H1 (cell line): ENCODE results near the gene LCE1E. TPM values are rescaled to one million over a fixed set of nuclear protein-coding genes. Genes with fewer than 3 reads are reported as not detected.

Source experiments
- CTCF ChIA-PET: fragments of 300-600 bp; sonication (Branson Sonifier 250); formaldehyde crosslinking; loops from one replicate; lab custom pipeline; 2021; ENCODE audit not compliant: partially characterized antibody; lab: Charles Lee
- POLR2A ChIA-PET: fragments of 300-600 bp; sonication (Branson Sonifier 250); formaldehyde crosslinking; loops from one replicate; lab custom pipeline; 2021; ENCODE audit warnings: inconsistent platforms; ENCODE audit not compliant: partially characterized antibody; lab: Charles Lee
- DNase-seq, 2 experiments: peaks; one replicate each; pipeline versions ENCODE4 v3.0.0 to v3.0.0-alpha.2; 2010 to 2022; ENCODE audit warnings: low spot score in 2 of 2, low read depth in 1 of 2, mixed read lengths in 1 of 2
- FAIRE-seq: peaks from 2 replicates; lab custom pipeline; 2011; peaks lifted over from hg19 to GRCh38; lab: Jason Lieb, UNC
- H2AFZ ChIP-seq: 2 replicates; pipeline ENCODE4 v1.8.1; 2012; ENCODE audit warnings: low read length, inconsistent platforms
- H2AK5ac ChIP-seq: 2 replicates; pipeline ENCODE4 v1.6.1; 2013; ENCODE audit warnings: low read depth, low read length
- H2BK120ac ChIP-seq: replicated peaks from 2 replicates; pipeline ENCODE3; 2013; ENCODE audit warnings: low read depth, low read length, inconsistent platforms
- H2BK12ac ChIP-seq: 2 replicates; pipeline ENCODE4 v1.6.1; 2013; ENCODE audit warnings: low read depth, low read length
- H2BK15ac ChIP-seq: 2 replicates; pipeline ENCODE4 v1.6.1; 2013; ENCODE audit warnings: low read length
- H2BK20ac ChIP-seq: 2 replicates; pipeline ENCODE4 v1.6.1; 2013; ENCODE audit warnings: low read length
- H2BK5ac ChIP-seq: 2 replicates; pipeline ENCODE4 v1.6.1; 2013; ENCODE audit warnings: low read depth, low read length
- H3K14ac ChIP-seq: 2 replicates; pipeline ENCODE4 v1.6.1; 2013; ENCODE audit warnings: inconsistent platforms; ENCODE audit not compliant: insufficient read length
- H3K18ac ChIP-seq: 2 replicates; pipeline ENCODE4 v1.6.1; 2013; ENCODE audit warnings: low read length; ENCODE audit errors: extremely low read depth
- H3K23ac ChIP-seq: 2 replicates; pipeline ENCODE4 v1.6.1; 2013; ENCODE audit warnings: inconsistent platforms; ENCODE audit not compliant: insufficient read length
- H3K23me2 ChIP-seq: 2 replicates; pipeline ENCODE4 v1.6.1; 2013; ENCODE audit warnings: low read depth, low read length
- H3K27ac ChIP-seq: 2 replicates; pipeline ENCODE4 v1.6.1; 2011; ENCODE audit warnings: low read depth, low read length, inconsistent platforms
- H3K27me3 ChIP-seq, 4 experiments: replicated peaks in 1 of 4; 1 replicate in 1 of 4; 2 replicates in 3 of 4; pipeline versions ENCODE4 v1.6.1 to v1.8.1; 2011 to 2013; ENCODE audit warnings: low read length in 3 of 4, mild to moderate bottlenecking in 3 of 4, inconsistent platforms in 2 of 4, mixed read lengths in 2 of 4, moderate library complexity in 1 of 4; ENCODE audit not compliant: control insufficient read depth in 3 of 4, insufficient read depth in 3 of 4; ENCODE audit errors: extremely low read depth in 1 of 4
- H3K36me3 ChIP-seq, 4 experiments: 2 replicates each; pipeline versions ENCODE4 v1.6.1 to v1.8.1; 2011 to 2013; ENCODE audit warnings: mild to moderate bottlenecking in 4 of 4, low read length in 3 of 4, moderate library complexity in 2 of 4, control low read depth in 1 of 4, inconsistent platforms in 1 of 4; ENCODE audit not compliant: insufficient read depth in 4 of 4, control insufficient read depth in 2 of 4
- H3K4ac ChIP-seq: replicated peaks from 2 replicates; pipeline ENCODE3; 2013; ENCODE audit warnings: low read length, low read depth, mixed read lengths, inconsistent platforms; ENCODE audit not compliant: insufficient read length
- H3K4me1 ChIP-seq, 4 experiments: replicated peaks in 1 of 4; 1 replicate in 1 of 4; 2 replicates in 3 of 4; pipeline versions ENCODE4 v1.6.1 to v1.8.1; 2011 to 2013; ENCODE audit warnings: low read length in 3 of 4, inconsistent platforms in 2 of 4, mixed read lengths in 1 of 4; ENCODE audit not compliant: insufficient read depth in 4 of 4, control insufficient read depth in 3 of 4
- H3K4me2 ChIP-seq, 2 experiments: 2 replicates each; pipeline versions ENCODE4 v1.6.1 to v1.8.1; 2011 to 2013; ENCODE audit warnings: low read depth in 2 of 2, low read length in 2 of 2, control low read depth in 1 of 2, inconsistent platforms in 1 of 2, mild to moderate bottlenecking in 1 of 2; ENCODE audit not compliant: insufficient read depth in 1 of 2
- H3K4me3 ChIP-seq, 4 experiments: fragments of 200-600, 300-600 bp in 1 of 4; sonication (generic), shearing (Covaris generic), sonication (Bioruptor Twin) in 1 of 4; 2 replicates each; pipeline versions ENCODE4 v1.5.1 to v1.8.1; 2011 to 2016; ENCODE audit warnings: low read length in 4 of 4, low read depth in 3 of 4, control low read depth in 2 of 4, inconsistent platforms in 2 of 4, mild to moderate bottlenecking in 2 of 4, mixed read lengths in 1 of 4, moderate library complexity in 1 of 4; ENCODE audit not compliant: insufficient read depth in 2 of 4; ENCODE audit errors: extremely low read depth in 1 of 4
- H3K56ac ChIP-seq: replicated peaks from 2 replicates; pipeline ENCODE3; 2013; ENCODE audit warnings: low read depth, mild to moderate bottlenecking, mixed read lengths, low read length, inconsistent platforms; ENCODE audit not compliant: insufficient read length
- H3K79me1 ChIP-seq: 2 replicates; pipeline ENCODE4 v1.6.1; 2013; ENCODE audit warnings: low read depth, low read length, control low read depth
- H3K79me2 ChIP-seq, 2 experiments: 2 replicates each; pipeline versions ENCODE4 v1.6.1 to v1.8.1; 2012 to 2013; ENCODE audit warnings: low read length in 2 of 2, mild to moderate bottlenecking in 2 of 2, inconsistent platforms in 1 of 2; ENCODE audit not compliant: insufficient read depth in 2 of 2, control insufficient read depth in 1 of 2
- H3K9ac ChIP-seq, 4 experiments: replicated peaks in 1 of 4; 1 replicate in 1 of 4; 2 replicates in 3 of 4; pipeline versions ENCODE4 v1.6.1 to v1.8.1; 2011 to 2013; ENCODE audit warnings: low read depth in 3 of 4, low read length in 3 of 4, control low read depth in 2 of 4, mild to moderate bottlenecking in 2 of 4, moderate library complexity in 2 of 4, inconsistent platforms in 1 of 4; ENCODE audit errors: extremely low read depth in 1 of 4
- H3K9me3 ChIP-seq, 2 experiments: 2 replicates each; pipeline versions ENCODE4 v1.6.1 to v1.8.1; 2012 to 2013; ENCODE audit warnings: mild to moderate bottlenecking in 2 of 2, moderate library complexity in 2 of 2, control low read depth in 1 of 2, inconsistent platforms in 1 of 2, low read depth in 1 of 2, low read length in 1 of 2, mixed read lengths in 1 of 2; ENCODE audit not compliant: insufficient read depth in 2 of 2
- H4K20me1 ChIP-seq, 2 experiments: replicated peaks in 1 of 2; 2 replicates each; pipeline versions ENCODE3 to v1.8.1; 2011 to 2013; ENCODE audit warnings: inconsistent platforms in 2 of 2, low read length in 2 of 2, mild to moderate bottlenecking in 1 of 2; ENCODE audit not compliant: insufficient read depth in 2 of 2, control insufficient read depth in 1 of 2
- H4K5ac ChIP-seq: 2 replicates; pipeline ENCODE4 v1.6.1; 2013; ENCODE audit warnings: low read length, low read depth, mixed read lengths, inconsistent platforms; ENCODE audit not compliant: insufficient read length
- H4K8ac ChIP-seq: 2 replicates; pipeline ENCODE4 v1.8.0; 2013; ENCODE audit warnings: mild to moderate bottlenecking, moderate library complexity, low read length, inconsistent platforms; ENCODE audit not compliant: insufficient read depth; ENCODE audit errors: extremely low read depth
- H4K91ac ChIP-seq: replicated peaks from 2 replicates; pipeline ENCODE3; 2013; ENCODE audit warnings: low read length, mixed read lengths, inconsistent platforms; ENCODE audit not compliant: insufficient read length
- BACH1 ChIP-seq: IDR thresholded peaks from 2 replicates; pipeline ENCODE4 v1.6.1; 2012; ENCODE audit warnings: low read length, improper control_type of control experiment
- CHD1 ChIP-seq: IDR thresholded peaks from 2 replicates; pipeline ENCODE4 v1.6.1; 2012; ENCODE audit warnings: low read depth, low read length, improper control_type of control experiment
- CREB1 ChIP-seq: IDR thresholded peaks from 2 replicates; pipeline ENCODE4 v1.6.1; 2012; ENCODE audit warnings: inconsistent platforms
- CTBP2 ChIP-seq: IDR thresholded peaks from 2 replicates; pipeline ENCODE4 v1.7.0; 2011; ENCODE audit warnings: borderline replicate concordance, mild to moderate bottlenecking, moderate library complexity, mixed read lengths, low read length; ENCODE audit not compliant: insufficient read depth, insufficient read length
- EP300 ChIP-seq, 2 experiments: IDR thresholded peaks; 1 replicate in 1 of 2; 2 replicates in 1 of 2; pipeline ENCODE4 v1.6.1; 2011 to 2012; ENCODE audit warnings: low read depth in 2 of 2, low read length in 2 of 2, mild to moderate bottlenecking in 2 of 2, borderline replicate concordance in 1 of 2, inconsistent platforms in 1 of 2, moderate library complexity in 1 of 2
- EZH2 ChIP-seq: fragments of 200-600 bp; sonication (generic); IDR thresholded peaks from 2 replicates; pipeline ENCODE4 v1.7.1; 2012; ENCODE audit warnings: low read depth, mild to moderate bottlenecking, moderate library complexity, low read length, inconsistent platforms; ENCODE audit not compliant: severe bottlenecking
- GABPA ChIP-seq: IDR thresholded peaks from 2 replicates; pipeline ENCODE4 v1.6.1; 2011; ENCODE audit warnings: mild to moderate bottlenecking, low read length, moderate library complexity, borderline replicate concordance; ENCODE audit not compliant: insufficient read depth
- MAFK ChIP-seq: IDR thresholded peaks from 2 replicates; pipeline ENCODE4 v1.6.1; 2012; ENCODE audit warnings: low read depth, mild to moderate bottlenecking, improper control_type of control experiment, low read length
- NANOG ChIP-seq: IDR thresholded peaks from 2 replicates; pipeline ENCODE4 v1.6.1; 2011; ENCODE audit warnings: low read length, low read depth, mild to moderate bottlenecking, inconsistent platforms; ENCODE audit not compliant: insufficient read depth, poor library complexity, severe bottlenecking
- SAP30 ChIP-seq: fragments of 300-600 bp; sonication (generic); IDR thresholded peaks from 2 replicates; pipeline ENCODE4 v1.7.1; 2012; ENCODE audit warnings: low read length, moderate library complexity, mild to moderate bottlenecking, inconsistent platforms; ENCODE audit not compliant: insufficient read depth, insufficient replicate concordance
- SIX5 ChIP-seq: IDR thresholded peaks from 2 replicates; pipeline ENCODE4 v1.6.1; 2011; ENCODE audit warnings: mild to moderate bottlenecking, low read depth, low read length
- SRF ChIP-seq: IDR thresholded peaks from 2 replicates; pipeline ENCODE4 v1.6.1; 2011; ENCODE audit warnings: mild to moderate bottlenecking, low read depth, low read length, moderate library complexity
- TEAD4 ChIP-seq: IDR thresholded peaks from 2 replicates; pipeline ENCODE4 v1.6.1; 2012; ENCODE audit warnings: low read depth, low read length, inconsistent platforms, mixed read lengths
- YY1 ChIP-seq: IDR thresholded peaks from 2 replicates; pipeline ENCODE4 v1.6.1; 2011; ENCODE audit warnings: low read depth, mild to moderate bottlenecking, low read length
- WGBS, 2 experiments: shearing (Covaris generic) in 1 of 2; methylation state at CpG; one replicate each; pipeline versions ENCODE4 v1.1.6 to v1.1.7; 2013 to 2015; ENCODE audit warnings: low lambda C conversion rate in 2 of 2, mixed read lengths in 2 of 2, inconsistent platforms in 1 of 2, low coverage in 1 of 2, missing lambda C conversion rate in 1 of 2; ENCODE audit not compliant: insufficient replicate concordance in 2 of 2, insufficient coverage in 1 of 2, insufficient read length in 1 of 2; ENCODE audit errors: extremely low coverage in 1 of 2, missing lambda C conversion rate in 1 of 2; 5-methylcytosine and 5-hydroxymethylcytosine counted together
- polyA plus RNA-seq, 7 experiments: library from polyadenylated mRNA; depleted of rRNA in 3 of 7; stranded (reverse) in 5 of 7; unstranded in 2 of 7; fragments of >200 nt in 5 of 7; fragments of 200-250 nt in 2 of 7; gene quantifications; 1 replicate in 5 of 7; 2 replicates in 1 of 7; 4 replicates in 1 of 7; pipeline versions ENCODE4 v1.2.1 to v1.2.3, GENCODE V29; 2011 to 2013; ENCODE audit warnings: missing spikeins in 2 of 7, mixed read lengths in 2 of 7
- total RNA-seq: library from RNA; stranded (reverse); fragmentation: NEBNext Ultra II Directional; extraction: Animal tissue kit (Norgen Biotek cat#: 25700); gene quantifications from 2 replicates; pipeline ENCODE4 v1.2.1, GENCODE V29; 2021

LCE1E gene
- total and polyA plus RNA-seq, 2 of the 8 experiments (the other 6 are each of a cell fraction or from before 2014, with no cell fraction given): not detected

- no peak overlapping the region for H2BK15ac ChIP-seq
- H2BK120ac ChIP-seq: no peak overlapping the region
- no peak overlapping the region for H3K4ac ChIP-seq
- POLR2A ChIA-PET: no interaction called here
- no peak for DNase-seq
- H3K4me1 ChIP-seq: no peaks in the 10 kb centered on the region
- H3K79me1 ChIP-seq: no peaks in the 10 kb centered on the region
- no peak overlapping the region for H3K14ac ChIP-seq
- FAIRE-seq: no peak
- no peak overlapping the region for H2AK5ac ChIP-seq
- H2AFZ ChIP-seq: no peak overlapping the region
- H3K36me3 ChIP-seq: no peaks in the 10 kb centered on the region
- no peak overlapping the region for H3K27ac ChIP-seq
- H3K56ac ChIP-seq: no peak overlapping the region
- no peak overlapping the region for H2BK12ac ChIP-seq
- no peak overlapping the region for H4K5ac ChIP-seq
- H3K27me3 ChIP-seq: no peaks in the 10 kb centered on the region
- H3K23ac ChIP-seq: no peak overlapping the region
- H3K18ac ChIP-seq: no peak overlapping the region
- H4K8ac ChIP-seq: no peak overlapping the region
- TF ChIP-seq CTBP2: no peak
- no peak for TF ChIP-seq EZH2
- TF ChIP-seq SAP30: no peak
- no peak for TF ChIP-seq SIX5
- TF ChIP-seq NANOG: no peak
- TF ChIP-seq EP300 (IDR thresholded peaks at IDR 0.05; ENCODE audit: borderline replicate concordance in 1 of 2, low read depth in 2 of 2, low read length in 2 of 2): no peak
- no peak for TF ChIP-seq MAFK
- TF ChIP-seq CREB1: no peak
- no peak for TF ChIP-seq BACH1
- no peak for TF ChIP-seq CHD1
- TF ChIP-seq GABPA: no peak
- no peak for TF ChIP-seq YY1
- no peak for TF ChIP-seq SRF
- no peak for TF ChIP-seq TEAD4
- no peak overlapping the region for H4K91ac ChIP-seq
- no peaks in the 10 kb centered on the region for H4K20me1 ChIP-seq
- CTCF ChIA-PET: interaction anchor here (1.2 kb wide), 1 partner anchor 53 kb away, joined by 4 read pairs; no protein-coding TSS in a partner anchor
- no peak overlapping the region for H3K9ac ChIP-seq
- no peak overlapping the region for H2BK20ac ChIP-seq
- H3K79me2 ChIP-seq: no peaks in the 10 kb centered on the region
- H2BK5ac ChIP-seq: no peak overlapping the region
- H3K4me3 ChIP-seq: no peak overlapping the region
- H3K23me2 ChIP-seq: no peaks in the 10 kb centered on the region
- 77% methylated on average over 6 of the region's 6 CpGs; no CpG with 5 or more reads in 1 of the 2 experiments for WGBS, 2 experiments
- H3K9me3 ChIP-seq: peaks cover 40 to 77% of the 10 kb centered on the region in 2 experiments
- H3K4me2 ChIP-seq: no peak overlapping the region
Observed at GRCh38 chr1:152817309-152817708, 31.3 kb downstream of the LCE1E start.
